Activated naive CD4-positive, alpha-beta T cell treated with anti-CD3 and anti-CD28 coated beads, Interleukin-2, amount 10 ng/mL, durations not matched to agents 7 days and 5 days (primary cell): Measurements from ENCODE around the gene KRTAP5-6.
A peak's percentile ranks its signal among the peaks of the same experiment; 100 is the strongest.

Experiments
- CTCF ChIA-PET: fragments of 350-600 bp; sonication (Branson Sonifier 250); formaldehyde crosslinking; loops from one replicate; lab custom pipeline; 2021; ENCODE audit warnings: antibody characterized with exemption; lab: Charles Lee
- DNase-seq: peaks from one replicate; pipeline ENCODE4 v3.0.0-alpha.2; 2020
- H3K27ac Mint-ChIP-seq: one replicate; pipeline ENCODE4 v1.8.0; 2021; ENCODE audit warnings: mild to moderate bottlenecking, moderate library complexity, mixed read lengths
- H3K27me3 Mint-ChIP-seq: one replicate; pipeline ENCODE4 v1.8.0; 2021; ENCODE audit warnings: mild to moderate bottlenecking, mixed read lengths
- H3K36me3 Mint-ChIP-seq: one replicate; pipeline ENCODE4 v1.8.0; 2021; ENCODE audit warnings: mixed read lengths
- H3K4me1 Mint-ChIP-seq: one replicate; pipeline ENCODE4 v1.8.0; 2021; ENCODE audit warnings: mixed read lengths
- H3K4me3 Mint-ChIP-seq: one replicate; pipeline ENCODE4 v1.8.0; 2021; ENCODE audit warnings: mild to moderate bottlenecking, moderate library complexity, mixed read lengths
- H3K9me3 Mint-ChIP-seq: one replicate; pipeline ENCODE4 v1.8.0; 2021; ENCODE audit warnings: mixed read lengths

KRTAP5-6 gene

DNA sequence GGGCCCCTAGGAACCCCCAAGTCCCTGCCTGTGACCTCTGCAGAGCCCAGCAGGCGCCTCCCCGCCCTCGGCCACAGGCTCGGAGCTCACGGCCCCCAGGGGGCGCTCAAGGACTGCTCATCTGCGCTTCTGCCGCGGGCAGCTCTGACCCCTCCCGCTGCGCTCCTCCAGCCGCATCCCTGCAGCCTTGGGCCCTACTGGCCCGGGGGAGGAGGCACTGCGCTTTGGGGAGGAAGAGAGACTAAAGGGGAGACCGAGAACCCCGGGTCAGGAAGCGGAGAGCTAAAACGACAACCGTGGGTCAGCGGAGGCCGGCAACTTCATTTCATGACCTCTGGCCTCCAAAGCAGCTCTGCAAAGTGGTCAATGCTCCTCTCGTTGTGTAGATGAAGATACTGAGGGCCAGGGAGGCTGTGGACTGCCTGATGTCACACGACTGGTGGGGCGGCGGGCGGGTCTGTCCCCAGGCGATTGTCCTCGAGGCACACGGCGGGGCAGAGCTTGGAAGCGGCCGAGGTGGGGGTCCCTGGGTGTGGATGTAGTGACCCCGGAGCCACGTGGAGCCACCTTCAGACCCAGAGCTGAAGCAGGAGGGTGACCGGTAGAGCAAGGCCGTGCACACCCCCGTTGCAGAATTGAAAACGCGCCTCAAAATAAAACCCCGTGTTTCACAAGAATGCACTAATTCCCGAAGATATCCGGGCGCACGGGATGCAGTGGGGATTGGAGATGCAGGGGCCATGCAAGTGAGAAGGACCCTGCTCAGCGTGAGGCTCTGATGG is 2.7 kb upstream of the KRTAP5-6 start:
- peaks cover 72% of the 10 kb centered on the region for H3K27me3 Mint-ChIP-seq
- CTCF ChIA-PET: interaction anchor here (0.7 to 6.8 kb wide), 43 partner anchors 9 to 462 kb away, joined by 3 to 341 read pairs (median 4); partner anchors contain the start of gene SYT8

DNA sequence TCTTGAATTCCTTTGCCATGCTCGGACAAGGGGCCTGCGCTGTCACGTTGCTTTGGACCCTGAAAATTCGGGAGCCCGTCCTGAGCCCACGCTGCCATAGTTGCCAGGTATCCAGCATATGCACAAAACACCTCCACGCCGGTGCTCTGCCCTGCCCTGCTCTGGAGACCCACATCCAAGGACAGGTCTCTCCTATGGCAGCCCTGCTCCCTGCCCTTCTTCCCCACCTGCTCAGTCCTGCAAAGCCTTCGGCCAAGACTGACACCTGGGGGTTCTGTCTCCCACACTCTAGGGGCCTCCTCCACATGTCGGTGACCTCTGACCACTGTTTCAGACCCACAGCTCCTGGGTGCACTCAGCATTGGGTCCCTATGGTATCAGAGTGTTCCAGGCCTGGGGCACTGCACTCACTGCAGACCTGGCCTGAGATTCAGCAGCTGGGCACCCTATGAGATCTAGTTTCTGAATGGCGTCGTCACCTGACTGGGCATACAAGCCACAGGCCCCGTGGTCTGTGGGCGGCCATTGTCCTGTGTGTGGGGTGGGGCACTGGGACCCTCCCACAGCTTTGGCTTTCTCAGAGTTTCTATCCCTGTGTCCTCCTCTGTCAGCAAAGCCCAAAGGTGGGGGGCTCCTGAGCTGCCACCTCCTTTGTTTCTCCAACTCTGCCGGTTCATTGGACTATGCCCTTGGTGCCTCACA is 2.0 kb upstream of the KRTAP5-6 start:
- no peak for DNase-seq
- H3K27ac Mint-ChIP-seq: no peak overlapping the region
- CTCF ChIA-PET: interaction anchor here (0.7 to 6.8 kb wide), 19 partner anchors 8 to 456 kb away, joined by 3 to 341 read pairs (median 6); partner anchors contain the start of gene SYT8
- H3K4me3 Mint-ChIP-seq: no peak overlapping the region
- no peaks in the 10 kb centered on the region for H3K9me3 Mint-ChIP-seq
- H3K36me3 Mint-ChIP-seq: no peaks in the 10 kb centered on the region
- H3K4me1 Mint-ChIP-seq: peaks cover 2% of the 10 kb centered on the region
- peaks cover 69% of the 10 kb centered on the region for H3K27me3 Mint-ChIP-seq

More for the DNA sequence above, 2.7 kb upstream of the KRTAP5-6 start:
- no peaks in the 10 kb centered on the region for H3K9me3 Mint-ChIP-seq
- H3K27ac Mint-ChIP-seq: no peak overlapping the region
- no peaks in the 10 kb centered on the region for H3K36me3 Mint-ChIP-seq
- peaks cover 2% of the 10 kb centered on the region for H3K4me1 Mint-ChIP-seq
- peak; percentile 83 for DNase-seq
- no peak overlapping the region for H3K4me3 Mint-ChIP-seq

DNA sequence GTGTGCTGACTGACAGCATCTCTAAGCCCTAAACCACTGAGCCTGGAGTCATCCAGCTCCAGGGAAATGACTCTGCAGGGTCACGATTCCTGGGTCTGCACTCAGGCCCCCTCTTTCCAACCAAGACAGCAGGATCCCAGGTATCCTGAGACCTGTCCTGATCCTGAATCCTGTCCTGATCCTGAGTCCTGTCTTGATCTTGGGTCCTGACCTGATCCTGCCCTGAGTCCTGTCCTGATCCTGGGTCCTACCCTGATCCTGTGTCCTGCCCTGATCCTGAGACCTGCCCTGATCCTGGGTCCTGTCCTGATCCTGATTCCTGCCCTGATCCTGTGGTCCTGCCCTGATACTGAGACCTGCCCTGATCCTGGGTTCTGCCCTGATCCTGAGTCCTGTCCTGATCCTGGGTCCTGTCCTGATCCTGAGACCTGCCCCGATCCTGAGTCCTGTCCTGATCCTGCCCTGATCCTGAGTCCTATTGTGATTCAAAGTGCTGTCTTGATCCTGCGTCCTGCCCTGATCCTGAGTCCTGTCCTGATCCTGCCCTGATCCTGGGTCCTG is 1.4 kb upstream of the KRTAP5-6 start:
- no peak overlapping the region for H3K4me3 Mint-ChIP-seq
- H3K27me3 Mint-ChIP-seq: peaks cover 66% of the 10 kb centered on the region
- DNase-seq: no peak
- peaks cover 2% of the 10 kb centered on the region for H3K4me1 Mint-ChIP-seq
- H3K27ac Mint-ChIP-seq: no peak overlapping the region
- no peaks in the 10 kb centered on the region for H3K36me3 Mint-ChIP-seq
- CTCF ChIA-PET: interaction anchor here (1.5 to 6.8 kb wide), 5 partner anchors 42 to 256 kb away, joined by 3 to 341 read pairs (median 10); partner anchors contain the start of gene SYT8
- no peaks in the 10 kb centered on the region for H3K9me3 Mint-ChIP-seq

DNA sequence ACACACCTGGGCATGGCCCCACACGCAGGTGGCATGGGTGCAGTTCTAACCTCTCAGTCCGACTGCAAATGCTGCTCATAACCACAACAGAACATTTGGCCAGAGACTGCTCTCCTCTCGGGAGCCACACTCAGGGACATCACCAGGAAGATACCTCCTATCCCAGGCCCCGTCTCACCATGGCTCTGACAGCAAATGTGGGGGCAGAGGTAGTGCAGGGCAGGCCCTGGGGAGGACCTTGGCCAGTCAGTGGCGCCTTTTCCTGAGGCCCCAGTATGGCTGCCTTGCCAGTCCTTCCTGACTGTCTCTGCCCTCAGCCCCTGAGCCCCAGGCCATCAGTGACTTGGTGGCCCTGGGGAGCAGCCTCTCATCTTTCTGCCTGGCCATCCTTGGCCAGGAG is 2.8 kb downstream of the KRTAP5-6 start:
- H3K36me3 Mint-ChIP-seq: no peaks in the 10 kb centered on the region
- DNase-seq: no peak
- peaks cover 12% of the 10 kb centered on the region for H3K9me3 Mint-ChIP-seq
- peaks cover 5% of the 10 kb centered on the region for H3K4me1 Mint-ChIP-seq
- no peak overlapping the region for H3K27ac Mint-ChIP-seq
- CTCF ChIA-PET: interaction anchor here (4.6 kb wide), 1 partner anchor 133 kb away, joined by 35 read pairs; no protein-coding TSS in a partner anchor
- H3K4me3 Mint-ChIP-seq: no peak overlapping the region
- peaks cover 41% of the 10 kb centered on the region for H3K27me3 Mint-ChIP-seq

DNA sequence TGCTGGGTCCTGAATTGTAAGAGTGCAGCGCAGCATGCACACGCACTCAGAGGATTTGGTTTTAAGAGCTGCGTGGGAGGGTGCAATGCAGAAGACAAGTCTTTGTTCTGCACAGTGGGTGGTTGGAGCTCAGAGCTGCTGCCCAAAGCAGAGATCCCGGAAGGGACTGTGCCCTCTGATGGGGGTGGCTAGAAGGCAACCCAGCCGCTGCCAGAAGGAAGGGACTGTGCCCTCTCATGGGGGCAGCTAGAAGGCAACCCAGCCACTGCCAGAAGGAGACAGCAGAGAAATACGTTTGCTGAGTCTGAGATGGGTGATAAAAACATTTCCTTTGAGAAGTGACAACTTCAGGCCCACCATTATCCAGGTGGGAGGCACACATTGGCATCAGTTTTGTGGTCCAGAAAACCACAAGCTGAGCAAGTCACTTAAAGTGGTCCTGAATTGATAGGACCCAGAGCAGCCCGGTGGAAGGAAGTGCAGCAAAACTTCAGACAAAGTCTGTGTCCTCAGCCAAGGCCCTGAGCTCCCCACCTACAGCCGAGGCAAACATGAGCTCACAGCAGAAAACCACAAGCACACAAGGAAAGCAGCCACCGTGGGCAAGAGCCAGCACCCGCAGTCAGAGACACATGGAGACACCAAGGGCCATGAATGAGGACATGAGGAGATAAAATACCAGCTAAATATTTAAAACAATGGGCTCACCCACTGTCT is 4.3 kb downstream of the KRTAP5-6 start:
- no peak overlapping the region for H3K27ac Mint-ChIP-seq
- peaks cover 5% of the 10 kb centered on the region for H3K4me1 Mint-ChIP-seq
- H3K27me3 Mint-ChIP-seq: peaks cover 26% of the 10 kb centered on the region
- H3K9me3 Mint-ChIP-seq: peaks cover 12% of the 10 kb centered on the region
- H3K4me3 Mint-ChIP-seq: no peak overlapping the region
- H3K36me3 Mint-ChIP-seq: no peaks in the 10 kb centered on the region
- CTCF ChIA-PET: interaction anchor here (0.9 to 4.6 kb wide), 5 partner anchors 9 to 451 kb away, joined by 4 to 35 read pairs (median 5); no protein-coding TSS in a partner anchor
- no peak for DNase-seq

DNA sequence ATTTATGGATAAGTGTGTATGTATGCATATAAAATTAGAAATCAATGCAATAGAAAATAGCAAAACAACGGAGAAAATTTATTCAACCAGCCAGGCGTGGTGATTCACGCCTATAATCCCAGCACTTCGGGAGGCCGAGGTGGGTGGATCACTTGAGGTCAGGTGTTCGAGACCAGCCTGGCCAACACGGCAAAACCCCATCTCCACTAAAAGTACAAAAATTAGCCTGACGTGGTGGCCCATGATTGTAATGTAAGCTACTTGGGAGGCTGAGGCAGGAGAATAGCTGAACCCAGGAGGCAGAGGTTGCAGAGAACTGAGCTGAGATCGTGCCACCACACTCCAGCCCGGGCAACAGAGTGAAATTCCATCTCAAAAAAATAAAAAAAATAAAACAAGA is 5.5 kb downstream of the KRTAP5-6 start:
- Mint-ChIP-seq H3K4me3 (no peak overlapping the region), H3K9me3 (peaks cover 12% of the 10 kb centered on the region), H3K36me3 (no peaks in the 10 kb centered on the region), H3K4me1 (peaks cover 5% of the 10 kb centered on the region), H3K27me3 (peaks cover 31% of the 10 kb centered on the region), H3K27ac (no peak overlapping the region)
- no peak for DNase-seq
- CTCF ChIA-PET: interaction anchor here (2.1 kb wide), 1 partner anchor 450 kb away, joined by 4 read pairs; no protein-coding TSS in a partner anchor

DNA sequence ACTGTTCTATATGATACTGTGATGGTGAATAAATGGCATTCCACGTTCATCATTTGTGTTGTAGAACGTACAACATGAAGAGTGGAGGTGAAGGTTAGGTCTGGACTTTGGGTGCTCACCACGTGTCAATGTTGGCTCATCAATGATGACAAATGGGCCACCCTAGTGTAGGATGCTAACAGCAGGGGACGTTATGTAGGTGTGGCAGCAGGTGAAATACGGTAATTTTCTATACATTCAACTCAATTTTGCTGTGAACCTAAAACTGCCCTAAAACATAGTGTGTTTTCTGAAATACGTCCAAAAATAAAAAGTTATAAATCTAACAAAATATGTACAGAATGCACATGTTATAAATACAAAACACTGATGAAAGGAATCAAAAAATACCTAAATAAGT is 6.2 kb downstream of the KRTAP5-6 start:
- H3K4me1 Mint-ChIP-seq: peaks cover 5% of the 10 kb centered on the region
- CTCF ChIA-PET: interaction anchor here (0.9 to 2.1 kb wide), 3 partner anchors 9 to 449 kb away, joined by 3 to 4 read pairs (median 3); no protein-coding TSS in a partner anchor
- no peak overlapping the region for H3K4me3 Mint-ChIP-seq
- H3K27me3 Mint-ChIP-seq: peaks cover 30% of the 10 kb centered on the region
- no peak for DNase-seq
- H3K36me3 Mint-ChIP-seq: no peaks in the 10 kb centered on the region
- H3K27ac Mint-ChIP-seq: no peak overlapping the region
- H3K9me3 Mint-ChIP-seq: peaks cover 12% of the 10 kb centered on the region

DNA sequence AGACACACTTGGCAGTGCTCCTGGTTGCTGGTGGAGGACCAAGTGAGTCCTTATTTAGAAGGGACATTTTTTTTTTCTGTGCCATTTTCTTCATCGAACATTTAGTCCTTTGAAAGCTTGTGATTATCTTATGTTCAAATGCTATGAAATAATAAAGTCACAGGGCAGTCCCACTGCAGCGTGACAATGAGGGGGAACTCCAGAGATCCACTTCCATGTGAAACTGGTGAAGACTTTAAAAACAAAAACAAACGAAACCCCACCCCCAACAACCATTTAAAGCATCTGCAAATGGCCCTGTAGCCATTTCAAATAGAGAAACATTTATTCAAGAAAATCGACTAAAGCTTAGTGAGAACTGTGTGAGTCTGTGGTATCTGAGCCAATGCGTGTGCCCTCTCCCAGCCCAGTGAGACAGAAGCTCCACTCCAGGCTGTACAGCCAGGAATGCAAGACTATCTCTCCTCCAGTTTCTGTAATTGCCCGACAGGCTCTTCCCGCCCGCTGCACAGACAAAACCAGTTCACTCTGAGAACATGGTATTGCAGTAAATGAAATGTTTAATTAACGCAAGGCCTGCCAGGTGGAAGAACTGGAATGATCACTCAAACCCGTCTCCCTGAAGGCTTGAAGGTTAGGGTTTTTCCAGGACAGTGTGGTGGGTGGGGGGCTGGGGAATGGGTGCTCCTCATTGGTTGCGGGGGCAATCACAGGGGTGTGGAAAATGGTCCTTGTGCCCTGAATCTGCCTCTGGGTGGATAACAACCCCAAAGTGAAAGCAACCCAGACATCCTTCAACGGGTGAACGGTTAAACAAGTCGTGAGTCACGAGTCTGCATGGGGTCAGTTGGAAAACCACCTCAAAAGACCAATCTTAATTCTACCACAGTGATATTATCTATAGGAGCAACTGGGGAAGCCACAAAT is 8.4 kb downstream of the KRTAP5-6 start:
- CTCF ChIA-PET: interaction anchor here (1.0 to 4.7 kb wide), 3 partner anchors 11 to 296 kb away, joined by 3 to 39 read pairs (median 18); partner anchors contain the start of gene SYT8
- Mint-ChIP-seq H3K4me3 (no peak overlapping the region), H3K27ac (no peak overlapping the region), H3K9me3 (peaks cover 12% of the 10 kb centered on the region), H3K4me1 (peaks cover 5% of the 10 kb centered on the region), H3K36me3 (no peaks in the 10 kb centered on the region), H3K27me3 (peaks cover 28% of the 10 kb centered on the region)
- no peak for DNase-seq

DNA sequence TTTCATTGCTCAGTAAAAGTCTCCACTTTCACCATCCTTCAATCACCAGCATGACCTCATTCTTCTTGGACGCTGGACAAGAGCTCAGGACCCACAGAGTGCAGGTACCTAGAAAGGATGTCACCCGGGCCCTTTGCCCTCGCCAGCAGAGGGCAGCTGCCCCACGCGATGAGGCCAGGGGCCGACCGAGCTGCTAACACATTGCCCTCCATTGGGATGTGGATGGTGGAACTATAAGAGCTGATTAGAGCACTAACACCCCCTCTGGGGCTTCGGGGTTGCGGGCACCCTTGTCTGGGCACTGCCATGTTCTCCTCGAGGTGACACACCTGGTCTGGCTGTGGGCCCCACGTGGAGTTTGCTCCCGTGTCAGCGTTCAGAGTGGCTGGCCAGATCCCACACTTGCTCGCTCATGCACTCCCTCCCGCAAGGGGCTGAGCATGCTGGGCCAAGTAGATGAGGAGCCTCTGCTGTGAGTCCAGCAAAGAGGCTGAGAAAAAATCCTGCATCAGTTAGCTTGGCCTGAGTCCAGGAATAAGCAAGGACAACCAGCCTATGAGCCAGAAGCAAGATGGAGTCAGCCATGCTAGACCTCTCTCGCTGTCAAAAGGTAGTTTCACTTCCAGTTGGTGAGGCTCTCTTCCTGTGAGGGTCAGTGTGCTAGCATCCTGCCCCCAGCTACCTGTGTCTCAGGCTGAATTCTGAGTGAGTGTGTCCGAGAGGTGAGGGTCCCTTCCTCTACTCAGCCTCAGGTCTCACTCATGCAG is 9.8 kb downstream of the KRTAP5-6 start:
- H3K9me3 Mint-ChIP-seq: peaks cover 4% of the 10 kb centered on the region
- H3K27me3 Mint-ChIP-seq: peaks cover 19% of the 10 kb centered on the region
- no peaks in the 10 kb centered on the region for H3K4me1 Mint-ChIP-seq
- no peak overlapping the region for H3K4me3 Mint-ChIP-seq
- H3K27ac Mint-ChIP-seq: no peak overlapping the region
- peak; percentile 52 for DNase-seq
- CTCF ChIA-PET: interaction anchor here (1.1 to 4.7 kb wide), 10 partner anchors 13 to 409 kb away, joined by 3 to 39 read pairs (median 4); partner anchors contain the start of gene SYT8
- no peaks in the 10 kb centered on the region for H3K36me3 Mint-ChIP-seq

DNA sequence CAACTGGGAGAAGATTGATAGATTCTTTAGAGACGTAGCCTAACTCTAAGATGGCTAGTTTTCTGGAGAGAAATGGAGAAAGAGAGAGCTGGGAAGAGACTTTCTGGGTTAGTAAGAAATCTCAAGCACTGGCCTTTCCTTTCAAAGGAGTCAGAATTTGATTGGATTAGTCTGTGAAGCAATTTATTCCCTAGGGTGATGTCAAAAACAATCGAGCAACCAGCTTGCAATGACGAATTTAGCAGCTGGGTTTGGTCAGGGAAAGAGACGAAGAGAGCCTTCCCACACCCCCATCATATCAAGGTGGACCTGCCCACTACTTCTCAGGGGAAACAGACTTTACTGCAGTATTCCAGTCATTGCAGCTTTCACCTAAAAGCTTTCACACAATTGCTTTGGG is 10.8 kb downstream of the KRTAP5-6 start:
- Mint-ChIP-seq H3K4me1 (no peaks in the 10 kb centered on the region), H3K9me3 (no peaks in the 10 kb centered on the region), H3K36me3 (no peaks in the 10 kb centered on the region), H3K4me3 (no peak overlapping the region), H3K27ac (no peak overlapping the region), H3K27me3 (peaks cover 19% of the 10 kb centered on the region)
- CTCF ChIA-PET: interaction anchor here (0.6 to 4.7 kb wide), 11 partner anchors 14 to 778 kb away, joined by 3 to 39 read pairs (median 4); partner anchors contain the start of gene SYT8
- DNase-seq: no peak

DNA sequence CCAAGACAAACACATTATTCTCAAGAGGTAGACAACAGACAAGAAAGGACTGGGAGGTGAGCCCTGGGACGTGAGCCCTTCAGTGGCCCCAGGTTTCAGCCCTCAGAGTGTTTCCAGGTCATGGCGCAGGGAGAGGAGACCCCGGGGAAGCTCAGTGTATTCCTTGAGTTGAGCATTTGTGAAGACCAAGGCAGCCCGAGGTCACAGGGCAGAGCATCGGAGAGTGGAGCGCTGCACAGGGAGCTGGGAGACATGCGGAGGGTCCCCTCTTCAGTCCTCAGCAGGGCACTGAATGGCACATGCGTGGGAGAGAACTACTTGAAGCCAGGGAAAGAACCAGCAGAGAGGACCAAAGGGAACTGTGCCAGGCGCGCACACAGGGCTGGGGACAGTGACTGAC is 11.7 kb downstream of the KRTAP5-6 start:
- no peak for DNase-seq
- Mint-ChIP-seq H3K4me1 (no peaks in the 10 kb centered on the region), H3K27ac (no peak overlapping the region), H3K36me3 (no peaks in the 10 kb centered on the region), H3K4me3 (no peak overlapping the region), H3K9me3 (no peaks in the 10 kb centered on the region), H3K27me3 (peaks cover 19% of the 10 kb centered on the region)
- CTCF ChIA-PET: interaction anchor here (1.0 to 4.7 kb wide), 2 partner anchors 63 to 124 kb away, joined by 5 to 39 read pairs; partner anchors contain the start of gene SYT8
